Left colon (tissue), 2 donors: ENCODE results near the gene RRP36. TPM values are rescaled to one million over a fixed set of nuclear protein-coding genes. Genes with fewer than 3 reads are reported as not detected.
A peak's percentile ranks its signal among the peaks of the same experiment; 100 is the strongest.

Experiments used
- ATAC-seq: fragments of 200-7000 bp; cut with Tn5 transposase; one replicate; pipeline ENCODE4 v1.9.1; 2020; ENCODE audit warnings: mild to moderate bottlenecking, moderate library complexity
- DNase-seq, 2 donors: peaks; one replicate each; pipeline ENCODE4 v3.0.0-alpha.2; 2020
- intact Hi-C, 2 donors: fragments of 100-400 bp; cut with DNase I in 1 of 2; cut with micrococcal nuclease in 1 of 2; formaldehyde crosslinking; loops; one replicate each; pipeline versions ENCODE4 v1.11.2 to v1.14.0; 2022; cut with DNase I, micrococcal nuclease
- total RNA-seq, 2 donors: library from RNA; stranded (reverse); fragmentation: NEBNext Ultra II Directional; extraction: Animal tissue kit (Norgen Biotek cat#: 25700); gene quantifications; one replicate each; pipeline ENCODE4 v1.2.1, GENCODE V29; 2021
- donor health status: DM: no; HTN: no; CAD: no.
- donor health status: DM: yes; HTN: yes; CAD: no.

RRP36 gene
- total RNA-seq, 2 donors from 2014 or later = 33.6 to 45.8 TPM

GRCh38 chr6:43055966-43056365 is 34.5 kb downstream of the RRP36 start:
- no peak for DNase-seq
- intact Hi-C loops = no loop called here
- ATAC-seq = no peak

- DNase-seq (no peak), ATAC-seq (no peak)
- intact Hi-C loops = no loop called here
Measured at GRCh38 chr6:43058531-43058930, 37.1 kb downstream of the RRP36 start.

GRCh38 chr6:43059168-43060033 is 38.0 kb downstream of the RRP36 start, which contains the start of the genes KLC4 and MRPL2:
Gene KLC4 (plus strand): TSS chr6:43059631. CDS start chr6:43061336, 1,705 bp downstream.
Gene MRPL2 (minus strand): TSS chr6:43059434. CDS start chr6:43059381, 53 bp downstream.
- intact Hi-C loops = loop anchor here in 1 of 2 donors (10.0 kb wide), 1 partner anchor 75 kb away; no protein-coding TSS in a partner anchor

GRCh38 chr6:43060034-43060754 is 38.8 kb downstream of the RRP36 start:
- intact Hi-C loops = loop anchor here in 1 of 2 donors (10.0 kb wide), 1 partner anchor 75 kb away; no protein-coding TSS in a partner anchor
- ATAC-seq = peak; percentile 82
- peak; percentile 82 to 92 for DNase-seq

More at GRCh38 chr6:43059168-43060033, 38.0 kb downstream of the RRP36 start, which contains the start of the genes KLC4 and MRPL2:
- ATAC-seq (peak; percentile 81), DNase-seq (peak; percentile 98 to 99)

- intact Hi-C loops = loop anchor here in 1 of 2 donors (10.0 kb wide), 1 partner anchor 74 kb away; no protein-coding TSS in a partner anchor
- no peak for DNase-seq
- ATAC-seq = peak; percentile 3
Measured at GRCh38 chr6:43060755-43061633, 39.6 kb downstream of the RRP36 start.

GRCh38 chr6:43061861-43062260 is 40.4 kb downstream of the RRP36 start:
- DNase-seq (no peak), ATAC-seq (no peak)
- intact Hi-C loops = loop anchor here in 1 of 2 donors (10.0 kb wide), 1 partner anchor 73 kb away; no protein-coding TSS in a partner anchor

- DNase-seq (no peak), ATAC-seq (no peak)
- intact Hi-C loops = loop anchor here in 1 of 2 donors (10.0 kb wide), 1 partner anchor 72 kb away; no protein-coding TSS in a partner anchor
Measured at GRCh38 chr6:43062818-43063217, 41.4 kb downstream of the RRP36 start.

- DNase-seq = no peak
- peak; percentile 64 for ATAC-seq
- intact Hi-C loops = loop anchor here in 1 of 2 donors (10.0 kb wide), 1 partner anchor 55 kb away; no protein-coding TSS in a partner anchor
Measured at GRCh38 chr6:43070028-43070632, 48.7 kb downstream of the RRP36 start.

- ATAC-seq (peak; percentile 12), DNase-seq (no peak)
- intact Hi-C loops = loop anchor here in 1 of 2 donors (10.0 kb wide), 1 partner anchor 50 kb away; no protein-coding TSS in a partner anchor
Measured at GRCh38 chr6:43074847-43075669, 53.6 kb downstream of the RRP36 start.

- intact Hi-C loops = loop anchor here in 1 of 2 donors (10.0 kb wide), 1 partner anchor 49 kb away; no protein-coding TSS in a partner anchor
- no peak for DNase-seq
- peak; percentile 58 for ATAC-seq
Measured at GRCh38 chr6:43075670-43076463, 54.4 kb downstream of the RRP36 start, which contains the start of gene PTK7. Gene PTK7 (plus strand): TSS chr6:43076314. CDS start chr6:43076489, 175 bp downstream.

GRCh38 chr6:43076464-43077332 is 55.3 kb downstream of the RRP36 start:
- DNase-seq (no peak), ATAC-seq (peak; percentile 39)
- intact Hi-C loops = loop anchor here in 1 of 2 donors (10.0 kb wide), 1 partner anchor 48 kb away; no protein-coding TSS in a partner anchor

GRCh38 chr6:43077333-43077809 is 55.9 kb downstream of the RRP36 start:
- intact Hi-C loops = loop anchor here in 1 of 2 donors (10.0 kb wide), 1 partner anchor 47 kb away; no protein-coding TSS in a partner anchor
- no peak for ATAC-seq
- DNase-seq = no peak

GRCh38 chr6:43077981-43078511 is 56.6 kb downstream of the RRP36 start:
- no peak for DNase-seq
- intact Hi-C loops = loop anchor here in 1 of 2 donors (10.0 kb wide), 1 partner anchor 47 kb away; no protein-coding TSS in a partner anchor
- no peak for ATAC-seq

GRCh38 chr6:43078691-43079090 is 57.3 kb downstream of the RRP36 start:
- intact Hi-C loops = loop anchor here in 1 of 2 donors (10.0 kb wide), 1 partner anchor 46 kb away; no protein-coding TSS in a partner anchor
- DNase-seq (no peak), ATAC-seq (no peak)
